HUES64 (cell line): ENCODE results near the gene CHAC1.

Experiments used
- H3K27ac ChIP-seq: 2 replicates; pipeline ENCODE4 v1.7.0; 2013; ENCODE audit warnings: low read depth, low read length, inconsistent platforms
- H3K27me3 ChIP-seq: 2 replicates; pipeline ENCODE4 v1.6.1; 2013; ENCODE audit warnings: mild to moderate bottlenecking, low read length; ENCODE audit not compliant: insufficient read depth
- H3K36me3 ChIP-seq: 2 replicates; pipeline ENCODE4 v1.6.1; 2013; ENCODE audit warnings: mild to moderate bottlenecking, low read length; ENCODE audit not compliant: insufficient read depth
- H3K4me1 ChIP-seq: 2 replicates; pipeline ENCODE4 v1.6.1; 2013; ENCODE audit warnings: mild to moderate bottlenecking, low read length, moderate library complexity; ENCODE audit not compliant: insufficient read depth
- H3K4me3 ChIP-seq: 2 replicates; pipeline ENCODE4 v1.5.1; 2013; ENCODE audit warnings: mild to moderate bottlenecking, low read length, moderate library complexity
- H3K9ac ChIP-seq: 2 replicates; pipeline ENCODE4 v1.6.1; 2013; ENCODE audit warnings: mild to moderate bottlenecking, low read depth, low read length
- H3K9me3 ChIP-seq: 2 replicates; pipeline ENCODE4 v1.6.1; 2013; ENCODE audit warnings: low read depth, low read length; ENCODE audit not compliant: insufficient read depth
- WGBS: fragments of 150-250, 120-280 bp; methylation state at CpG from one replicate; pipeline ENCODE4 v1.1.7; 2013; ENCODE audit warnings: missing lambda C conversion rate; 5-methylcytosine and 5-hydroxymethylcytosine counted together

Gene CHAC1

DNA sequence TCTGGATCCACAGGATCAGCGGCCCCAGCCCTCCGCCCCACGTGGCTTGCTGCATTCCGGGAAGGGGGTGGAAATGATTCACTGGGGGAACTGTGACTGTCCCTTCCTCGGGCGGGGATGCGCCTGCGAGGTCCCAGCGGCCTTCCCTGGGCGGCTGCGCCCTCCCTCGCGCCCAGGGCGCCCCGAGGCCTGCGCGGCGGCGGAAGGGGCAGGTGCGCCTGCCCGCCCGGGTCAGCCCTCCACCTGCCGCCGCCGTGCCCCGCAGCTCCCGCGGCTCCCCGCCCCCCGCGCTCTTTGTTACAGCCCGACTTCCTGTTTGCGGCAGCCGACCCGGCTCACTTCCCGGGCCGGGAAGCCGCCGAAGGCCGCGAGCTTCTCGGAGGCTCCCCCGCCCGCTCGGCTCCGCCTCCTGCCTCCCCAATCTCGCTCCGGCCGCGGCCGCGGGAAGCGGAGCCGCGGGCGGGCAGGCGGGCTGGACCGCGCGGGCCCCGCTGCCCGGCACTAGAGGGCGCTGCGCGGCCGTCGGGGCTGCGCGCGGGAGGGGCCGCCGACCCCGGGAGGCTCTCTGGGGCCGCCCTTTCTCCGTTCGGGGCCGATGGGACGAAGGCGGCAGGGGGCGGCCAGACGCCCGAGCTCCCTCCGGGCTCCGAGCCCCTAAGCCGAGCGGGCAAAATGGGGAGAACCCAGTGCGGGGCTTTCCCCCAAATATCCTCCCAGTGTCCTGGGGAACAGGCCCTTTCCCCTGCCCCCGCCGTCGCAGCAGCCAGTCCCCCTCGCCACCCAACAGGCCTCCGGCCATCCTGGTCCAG lies 11.5 kb upstream of the CHAC1 start:
- peaks cover 45% of the 10 kb centered on the region for H3K27me3 ChIP-seq
- peaks cover 13% of the 10 kb centered on the region; the same call in 1 of the 2 replicates for H3K4me1 ChIP-seq
- H3K9ac ChIP-seq, result peak overlapping the region; percentile 84
- no peaks in the 10 kb centered on the region for H3K9me3 ChIP-seq
- H3K27ac ChIP-seq, result peak overlapping the region; percentile 32; the same call in 1 of the 2 replicates
- H3K4me3 ChIP-seq, result peak overlapping the region; percentile 56
- 2% methylated on average over 92 of the region's 92 CpGs for WGBS
- H3K36me3 ChIP-seq, result no peaks in the 10 kb centered on the region

DNA sequence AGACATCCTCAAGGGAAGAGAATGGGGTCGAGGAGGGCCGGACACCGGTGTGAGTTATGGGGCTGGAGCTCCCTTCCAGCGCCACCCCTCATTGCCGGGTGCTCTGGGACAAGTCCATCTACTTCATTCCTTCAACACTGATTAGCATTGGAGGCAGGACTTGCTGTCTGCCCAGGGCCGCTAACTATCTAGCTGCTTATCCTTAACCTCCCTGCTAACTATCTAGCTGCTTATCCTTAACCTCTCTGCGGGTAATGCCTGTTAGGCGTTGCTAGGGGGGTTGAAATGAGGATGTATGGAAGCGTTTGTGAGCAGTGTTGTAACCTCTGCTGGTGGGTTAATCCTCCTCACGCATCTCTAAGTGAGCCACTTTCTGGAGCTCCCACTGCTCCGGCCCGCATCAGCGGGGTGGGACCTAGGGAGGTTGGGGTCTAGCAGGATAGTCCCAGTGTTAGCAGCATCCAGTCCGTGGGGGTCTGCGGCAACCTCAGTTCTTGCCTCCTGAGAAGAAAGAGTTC lies 10.9 kb upstream of the CHAC1 start:
- H3K36me3 ChIP-seq, result no peaks in the 10 kb centered on the region
- no peak overlapping the region for H3K27ac ChIP-seq
- H3K9ac ChIP-seq, result peak overlapping the region; percentile 67
- peak overlapping the region; percentile 56 for H3K4me3 ChIP-seq
- H3K4me1 ChIP-seq, result peaks cover 13% of the 10 kb centered on the region; the same call in 1 of the 2 replicates
- H3K27me3 ChIP-seq, result peaks cover 45% of the 10 kb centered on the region
- WGBS, result 49% methylated on average over 15 of the region's 15 CpGs
- no peaks in the 10 kb centered on the region for H3K9me3 ChIP-seq

DNA sequence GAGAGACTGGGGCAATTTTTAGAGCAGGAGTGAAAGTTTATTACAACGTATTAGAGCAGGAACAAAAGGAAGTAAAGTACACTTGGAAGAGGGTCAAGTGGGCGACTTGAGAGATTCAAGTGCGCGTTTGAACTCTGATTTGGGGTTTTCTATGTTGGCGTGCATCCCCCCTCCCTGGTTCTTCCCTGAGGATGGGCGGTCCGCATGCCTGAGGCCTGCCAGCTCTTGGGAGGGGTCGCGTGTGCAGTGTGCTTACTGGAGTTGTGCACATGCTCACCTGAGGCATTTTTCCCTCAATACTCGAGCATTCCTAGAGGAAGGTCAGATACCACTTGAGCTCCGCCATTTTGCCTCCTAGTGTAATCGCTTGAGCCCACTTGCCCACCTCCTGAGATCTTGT lies 10.4 kb upstream of the CHAC1 start:
- H3K4me1 ChIP-seq, result peaks cover 13% of the 10 kb centered on the region; the same call in 1 of the 2 replicates
- H3K27me3 ChIP-seq, result peaks cover 45% of the 10 kb centered on the region
- 94% methylated on average over 12 of the region's 12 CpGs for WGBS
- H3K4me3 ChIP-seq, result no peak overlapping the region
- no peaks in the 10 kb centered on the region for H3K36me3 ChIP-seq
- H3K27ac ChIP-seq, result no peak overlapping the region
- no peak overlapping the region for H3K9ac ChIP-seq
- no peaks in the 10 kb centered on the region for H3K9me3 ChIP-seq

DNA sequence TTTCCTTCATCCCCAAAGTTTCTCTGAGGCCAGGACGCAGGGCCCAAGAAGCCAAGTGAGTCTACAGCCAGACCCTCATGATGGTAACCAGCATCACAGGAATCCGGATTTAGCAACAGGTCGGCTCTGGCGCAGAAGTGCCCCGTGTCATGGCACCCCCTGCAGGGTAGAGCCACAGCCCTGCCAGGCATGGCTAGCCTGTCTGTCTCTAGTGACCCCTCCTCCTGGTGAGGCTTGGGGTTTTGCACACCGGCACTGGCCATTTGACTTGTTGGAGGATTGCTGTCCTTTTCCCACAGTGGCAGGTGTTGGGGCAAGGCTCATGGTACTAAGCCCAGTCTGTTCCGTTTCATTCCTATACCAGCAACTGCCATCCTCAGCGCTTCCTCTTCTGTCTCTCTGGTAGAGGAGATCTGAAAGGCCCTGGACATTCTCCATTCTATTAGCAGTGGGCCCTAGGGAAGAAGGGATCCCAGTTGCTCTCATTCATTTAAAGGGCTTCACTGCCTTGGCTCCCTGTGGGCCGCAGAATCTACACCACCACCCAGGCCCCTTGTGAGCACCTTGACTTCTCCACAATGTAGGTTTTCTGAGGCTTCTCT lies 9.4 kb upstream of the CHAC1 start:
- H3K9me3 ChIP-seq, result no peaks in the 10 kb centered on the region
- H3K9ac ChIP-seq, result no peak overlapping the region
- WGBS, result 96% methylated on average over 9 of the region's 9 CpGs
- no peak overlapping the region for H3K4me3 ChIP-seq
- H3K27ac ChIP-seq, result no peak overlapping the region
- no peaks in the 10 kb centered on the region for H3K36me3 ChIP-seq
- peaks cover 45% of the 10 kb centered on the region for H3K27me3 ChIP-seq
- H3K4me1 ChIP-seq, result peaks cover 13% of the 10 kb centered on the region

DNA sequence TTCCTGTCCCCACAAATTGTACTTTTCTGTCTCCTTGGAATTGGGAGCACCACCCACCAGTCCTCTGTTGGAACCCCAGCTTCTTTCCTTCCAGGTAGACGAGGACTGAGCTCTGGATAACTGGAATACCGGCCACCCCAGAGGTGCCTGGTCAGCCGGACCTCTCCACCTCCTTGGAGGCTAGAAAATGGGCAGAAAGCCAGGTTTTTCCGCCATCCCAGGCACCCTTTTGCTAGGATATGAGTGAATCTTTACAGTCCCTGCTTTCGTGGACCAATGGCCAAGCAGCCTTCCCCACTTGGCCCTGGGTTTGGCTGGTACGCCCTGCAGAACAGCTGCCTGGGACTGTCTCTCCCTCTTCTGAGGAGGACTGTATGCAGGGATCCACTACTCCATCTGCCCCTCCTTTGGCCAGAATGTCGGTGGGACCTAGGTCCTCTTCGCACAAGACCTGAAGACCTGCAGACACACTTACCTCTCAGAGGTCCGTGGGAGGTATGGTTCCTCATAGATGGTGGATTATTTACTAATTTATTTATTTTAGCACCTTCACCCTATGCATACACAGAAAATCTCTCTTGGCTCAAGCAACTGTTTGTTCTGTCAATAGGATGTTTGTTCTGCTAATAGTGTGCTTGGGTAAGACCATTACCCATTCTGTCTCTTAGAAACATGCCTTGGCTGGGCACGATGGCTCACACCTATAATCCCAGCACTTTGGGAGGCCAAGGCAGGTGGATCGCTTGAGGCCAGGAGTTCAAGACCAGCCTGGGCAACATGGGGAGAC lies 8.6 kb upstream of the CHAC1 start:
- H3K9ac ChIP-seq, result no peak overlapping the region
- H3K27ac ChIP-seq, result no peak overlapping the region
- WGBS, result 92% methylated on average over 10 of the region's 11 CpGs
- no peaks in the 10 kb centered on the region for H3K9me3 ChIP-seq
- H3K4me3 ChIP-seq, result no peak overlapping the region
- H3K27me3 ChIP-seq, result peaks cover 46% of the 10 kb centered on the region
- H3K36me3 ChIP-seq, result no peaks in the 10 kb centered on the region
- H3K4me1 ChIP-seq, result peaks cover 16% of the 10 kb centered on the region

DNA sequence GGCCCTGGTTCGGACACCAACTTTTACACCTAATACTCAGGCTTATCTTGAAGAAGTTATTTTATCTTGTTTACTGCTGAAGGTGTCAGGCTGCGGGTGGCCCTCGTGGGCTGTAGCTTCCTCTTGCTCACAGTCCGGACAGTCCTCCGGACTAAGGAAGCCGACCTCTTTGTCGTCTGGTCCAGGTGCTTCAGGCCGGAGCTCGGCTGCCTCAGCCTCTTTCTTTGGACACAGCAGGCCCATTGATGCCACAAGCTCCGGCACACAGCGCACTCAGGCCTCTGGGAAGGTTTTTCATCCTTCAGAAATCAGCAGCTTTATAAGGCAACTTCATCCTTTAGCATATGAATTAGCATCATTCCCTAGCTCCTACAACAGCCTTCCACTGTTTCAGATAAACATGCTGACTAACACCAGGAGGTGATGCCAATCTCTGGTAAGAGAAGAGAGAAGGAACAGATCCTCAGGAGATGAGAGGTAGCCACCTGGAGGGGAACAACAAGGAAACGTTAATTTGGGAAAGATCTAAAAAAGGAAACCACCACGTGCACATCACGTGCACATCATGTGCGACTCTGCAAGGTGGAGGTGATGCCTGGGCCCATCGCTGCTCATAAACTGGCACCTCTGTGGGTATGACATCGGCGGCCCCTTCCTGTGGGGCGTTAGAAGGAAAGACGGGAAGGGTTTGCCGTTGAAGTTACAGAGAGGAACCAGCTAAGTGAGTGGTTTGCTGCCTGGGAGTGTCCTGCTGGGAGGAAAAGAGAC lies 4.4 kb upstream of the CHAC1 start:
- H3K27me3 ChIP-seq, result peaks cover 19% of the 10 kb centered on the region; the same call in 1 of the 2 replicates
- WGBS, result 77% methylated on average over 21 of the region's 21 CpGs
- no peaks in the 10 kb centered on the region for H3K36me3 ChIP-seq
- no peaks in the 10 kb centered on the region for H3K9me3 ChIP-seq
- H3K9ac ChIP-seq, result no peak overlapping the region
- H3K4me1 ChIP-seq, result peaks cover 3% of the 10 kb centered on the region; the same call in 1 of the 2 replicates
- no peak overlapping the region for H3K27ac ChIP-seq
- no peak overlapping the region for H3K4me3 ChIP-seq

DNA sequence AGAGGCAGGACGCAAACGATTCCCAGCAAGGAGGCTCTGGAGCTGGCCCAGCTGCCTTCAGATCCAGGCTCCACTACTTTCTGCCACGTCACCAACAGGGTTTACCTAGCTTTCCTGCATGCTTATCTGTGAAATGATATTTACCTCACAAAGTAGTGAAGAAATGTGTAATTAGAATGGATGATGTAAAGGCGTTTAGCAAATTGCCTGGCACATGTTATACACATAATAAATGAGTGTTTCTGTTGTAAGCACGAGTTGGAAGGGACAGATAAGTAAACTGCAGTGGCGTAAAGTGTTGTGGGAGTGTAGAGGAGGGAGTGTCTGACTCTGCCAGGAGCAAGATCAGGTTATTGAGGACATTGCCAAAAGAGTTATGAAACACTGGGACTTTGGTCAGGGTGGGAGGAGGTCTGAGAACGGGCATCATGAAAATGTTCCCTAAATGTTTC lies 3.5 kb upstream of the CHAC1 start:
- no peaks in the 10 kb centered on the region for H3K36me3 ChIP-seq
- 81% methylated on average over 7 of the region's 7 CpGs for WGBS

DNA sequence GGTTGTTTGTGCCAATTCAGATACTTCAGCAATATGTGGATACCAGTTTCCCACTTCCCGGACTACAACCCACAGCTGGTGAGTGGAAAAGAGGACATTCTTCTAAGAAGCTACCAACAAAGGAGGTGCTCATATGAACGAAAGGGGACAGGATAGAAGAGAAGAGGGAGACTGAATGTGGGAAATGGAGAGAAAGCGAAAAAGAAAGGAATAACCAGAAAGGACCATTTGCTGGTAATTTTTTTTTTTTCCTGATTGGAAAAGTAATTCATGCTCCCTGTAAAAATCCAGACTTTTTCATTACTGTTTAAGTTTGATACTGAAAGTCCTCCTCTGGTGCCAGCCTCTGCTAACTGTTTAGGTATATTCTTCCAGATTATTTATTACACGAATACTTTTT lies 1.5 kb upstream of the CHAC1 start:
- 93% methylated on average over 3 of the region's 4 CpGs for WGBS
- H3K4me1 ChIP-seq, result peaks cover 3% of the 10 kb centered on the region; the same call in 1 of the 2 replicates
- peaks cover 20% of the 10 kb centered on the region for H3K36me3 ChIP-seq
- H3K9me3 ChIP-seq, result no peaks in the 10 kb centered on the region
- no peak overlapping the region for H3K9ac ChIP-seq
- H3K27me3 ChIP-seq, result peaks cover 10% of the 10 kb centered on the region; the same call in 1 of the 2 replicates
- H3K27ac ChIP-seq, result no peak overlapping the region
- no peak overlapping the region for H3K4me3 ChIP-seq

More for the DNA sequence above, 3.5 kb upstream of the CHAC1 start:
- Histone ChIP-seq H3K9ac (no peak overlapping the region), H3K27ac (no peak overlapping the region), H3K4me1 (peaks cover 3% of the 10 kb centered on the region; the same call in 1 of the 2 replicates), H3K4me3 (no peak overlapping the region), H3K9me3 (no peaks in the 10 kb centered on the region), H3K27me3 (peaks cover 15% of the 10 kb centered on the region; the same call in 1 of the 2 replicates)

DNA sequence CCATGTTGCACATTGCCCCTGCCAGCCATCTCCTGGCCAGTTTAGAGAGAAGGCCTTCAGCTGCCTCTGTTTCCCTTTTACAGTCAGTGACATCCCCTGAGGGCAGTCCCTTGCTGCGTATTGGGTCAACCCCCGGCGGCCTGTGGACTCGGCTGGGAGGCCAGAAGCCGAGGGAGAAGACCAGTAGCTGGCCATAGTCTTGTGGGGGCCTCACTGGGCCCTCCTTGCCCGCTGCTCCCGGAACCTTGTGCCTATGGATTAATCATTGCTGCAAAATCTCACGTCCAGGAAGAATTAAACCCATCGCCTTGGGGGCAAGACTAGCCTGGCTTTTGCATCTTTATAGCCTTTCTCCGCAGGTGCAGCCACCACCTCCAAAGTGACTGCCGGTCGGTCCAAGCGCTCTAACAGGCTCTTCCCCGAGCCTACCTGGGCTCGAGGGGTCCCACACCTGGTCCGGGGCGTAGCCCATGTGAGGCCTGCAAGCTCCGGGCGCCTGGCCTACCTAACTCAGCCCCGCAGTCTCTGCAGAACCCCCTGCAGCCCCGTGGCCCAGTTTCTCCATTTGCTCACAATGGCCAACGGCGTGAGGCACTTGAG lies 870 bp upstream of the CHAC1 start:
- Histone ChIP-seq H3K27me3 (peaks cover 10% of the 10 kb centered on the region; the same call in 1 of the 2 replicates), H3K27ac (peak overlapping the region; percentile 96), H3K9me3 (no peaks in the 10 kb centered on the region), H3K4me1 (peaks cover 3% of the 10 kb centered on the region; the same call in 1 of the 2 replicates), H3K36me3 (peaks cover 22% of the 10 kb centered on the region), H3K9ac (peak overlapping the region; percentile 95), H3K4me3 (peak overlapping the region; percentile 78)
- WGBS, result 28% methylated on average over 23 of the region's 23 CpGs

DNA sequence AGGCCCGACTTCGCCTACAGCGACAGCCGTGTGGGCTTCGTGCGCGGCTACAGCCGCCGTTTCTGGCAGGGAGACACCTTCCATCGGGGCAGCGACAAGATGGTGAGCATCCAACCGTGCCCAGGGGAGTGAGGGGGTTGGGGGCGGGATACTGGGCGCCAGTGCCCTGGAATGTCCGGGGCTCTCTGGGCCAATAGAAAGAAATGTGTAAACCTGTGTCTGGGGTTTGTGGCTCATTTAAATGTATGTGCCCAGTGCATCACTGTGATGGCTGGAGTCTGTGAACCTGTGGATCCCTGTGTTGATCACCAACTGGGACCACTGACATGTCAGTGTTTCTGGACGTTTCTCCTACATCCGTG lies 423 bp downstream of the CHAC1 start:
- Histone ChIP-seq H3K27me3 (peaks cover 10% of the 10 kb centered on the region; the same call in 1 of the 2 replicates), H3K27ac (peak overlapping the region; percentile 73; the same call in 1 of the 2 replicates), H3K4me1 (peaks cover 3% of the 10 kb centered on the region; the same call in 1 of the 2 replicates), H3K4me3 (peak overlapping the region; percentile 78), H3K9me3 (no peaks in the 10 kb centered on the region), H3K9ac (peak overlapping the region; percentile 95), H3K36me3 (peaks cover 22% of the 10 kb centered on the region)
- WGBS, result 3% methylated on average over 17 of the region's 17 CpGs
